HG03442 (cell line): ENCODE results near the gene BCL2.
A peak's percentile ranks its signal among the peaks of the same experiment; 100 is the strongest.
"Not testable (repeated sequence)": the region's sequence is repeated elsewhere in the genome, so short reads cannot be mapped to it uniquely, and the experiment has no call there.

Source experiments
- ATAC-seq: cut with Tn5 transposase; IDR thresholded peaks from one replicate; pipeline ENCODE4 v1.9.1; 2021; ENCODE audit warnings: mild to moderate bottlenecking, moderate library complexity; ENCODE audit not compliant: unreplicated experiment

BCL2 gene

DNA sequence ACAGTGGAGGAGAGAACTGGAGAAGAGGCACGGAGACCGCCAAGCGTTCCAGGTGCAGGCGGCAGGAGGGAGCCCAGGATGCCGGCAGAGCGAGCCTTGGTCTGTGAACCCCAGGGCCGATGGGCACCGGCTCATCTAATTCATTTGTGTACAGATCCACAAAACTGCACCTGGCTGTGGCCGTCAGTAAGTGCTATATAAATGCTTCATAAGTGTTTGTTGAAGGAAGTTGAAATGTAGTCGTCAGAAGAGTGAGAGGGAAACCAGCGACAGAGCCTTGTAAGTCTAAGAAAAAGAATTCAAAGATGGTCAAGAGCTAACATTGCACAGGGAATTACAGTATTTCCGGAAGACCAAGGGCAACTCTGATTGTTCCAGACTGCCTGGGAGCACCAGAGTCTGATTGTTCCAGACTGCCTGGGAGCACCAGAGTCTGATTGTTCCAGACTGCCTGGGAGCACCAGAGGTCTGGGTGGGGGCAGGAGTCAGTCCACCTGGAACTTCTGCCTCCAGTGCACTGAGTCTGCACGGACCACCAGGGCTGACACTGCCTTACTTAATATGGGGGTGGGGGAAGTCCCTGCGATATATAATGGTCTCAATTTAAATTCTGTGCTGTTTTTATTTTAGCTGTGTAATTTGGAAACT, 112.3 kb downstream of the BCL2 start:
- ATAC-seq, result peak; percentile 29

DNA sequence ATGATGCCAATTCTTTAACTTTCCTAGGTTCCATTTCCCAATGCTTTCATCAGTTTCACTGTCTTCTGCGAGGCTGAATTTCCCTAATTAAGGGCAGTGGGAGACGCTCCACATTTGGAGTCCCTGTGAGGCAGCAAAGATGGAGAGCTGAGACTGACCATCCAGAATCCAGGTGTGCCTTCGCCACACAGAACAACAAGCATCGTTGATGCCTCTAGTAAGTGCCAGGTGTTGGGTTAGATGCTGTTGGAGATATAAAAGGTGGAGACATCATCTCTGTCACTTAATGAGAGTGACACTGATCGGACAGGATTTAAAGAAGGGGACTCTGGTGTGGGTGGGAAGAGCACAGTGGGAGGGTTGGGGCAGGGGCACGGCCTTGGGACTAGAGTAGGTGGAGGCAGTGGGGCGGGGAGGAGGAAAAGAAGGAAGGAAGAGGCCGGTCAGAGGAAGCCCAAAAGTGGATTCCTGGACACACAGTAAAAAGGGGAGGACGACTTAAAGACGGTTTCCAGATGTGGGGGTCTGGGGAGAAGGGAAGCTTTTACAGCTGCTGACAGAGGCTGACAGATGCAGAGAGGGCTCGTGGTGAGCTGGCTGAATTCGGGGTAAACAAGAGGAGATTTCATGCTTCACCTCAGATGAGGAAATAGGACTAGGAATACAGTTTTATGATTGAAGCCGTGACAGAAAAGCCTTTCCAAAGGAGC, 113.0 kb downstream of the BCL2 start:
- ATAC-seq, result no peak

DNA sequence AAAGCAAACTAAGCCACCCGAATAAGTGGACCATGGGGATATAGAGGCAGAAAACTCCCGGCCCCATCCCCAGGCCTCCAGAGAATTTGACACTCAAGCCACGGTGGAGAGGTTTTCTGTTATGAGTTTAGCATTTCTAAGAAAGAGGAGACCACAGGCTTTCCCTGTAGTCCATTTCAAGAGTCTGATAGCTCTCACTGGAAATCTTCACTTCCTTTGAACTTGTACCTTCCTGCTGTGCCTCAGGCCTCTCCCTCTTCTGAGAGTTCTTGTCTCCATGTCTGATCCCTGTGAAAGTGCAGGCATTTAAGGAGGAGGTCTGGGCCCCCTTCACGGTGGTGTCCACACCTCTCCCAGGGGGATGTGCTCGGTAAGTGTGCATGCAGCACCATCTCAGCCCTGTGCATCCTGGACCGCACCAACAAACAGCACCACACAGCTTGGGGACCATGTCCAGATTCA, 113.7 kb downstream of the BCL2 start:
- ATAC-seq, result no peak

DNA sequence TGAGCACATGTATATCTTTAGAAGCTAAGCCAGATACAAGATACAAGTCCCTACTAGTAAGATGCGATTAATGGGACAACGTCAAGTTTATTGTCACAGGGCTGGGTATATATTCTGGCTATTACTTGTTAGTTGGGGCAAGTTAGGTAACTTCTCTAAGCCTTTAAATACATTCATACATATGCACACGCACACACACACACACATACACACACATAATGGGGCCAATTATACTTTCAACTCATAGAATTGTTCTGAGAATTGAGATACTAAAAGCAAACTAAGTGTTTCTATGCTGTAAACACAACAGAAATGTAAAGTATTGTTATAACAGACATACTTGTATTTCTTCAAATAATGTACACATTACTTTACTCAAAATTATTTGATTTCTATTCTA, 116.1 kb downstream of the BCL2 start:
- ATAC-seq, result no peak

DNA sequence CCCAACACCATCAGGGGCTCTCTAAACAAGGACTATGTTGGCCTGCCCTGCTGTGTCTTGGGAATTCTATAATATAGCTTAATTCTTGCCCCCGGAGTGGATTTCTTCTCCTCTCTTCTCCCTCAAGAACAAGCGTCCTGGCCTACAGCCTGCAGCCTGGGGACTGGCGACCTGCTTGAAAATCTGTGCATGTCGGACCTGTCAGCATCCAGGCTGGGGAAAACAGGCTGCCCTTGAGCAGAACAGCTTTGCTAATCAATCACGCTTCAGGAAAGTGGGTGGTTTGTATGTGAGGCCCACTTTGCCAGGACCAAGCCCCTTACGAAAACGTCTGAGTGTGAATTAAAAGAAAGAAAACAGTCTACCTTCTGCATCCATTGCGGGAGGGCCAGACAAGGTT, 116.7 kb downstream of the BCL2 start:
- ATAC-seq, result no peak

DNA sequence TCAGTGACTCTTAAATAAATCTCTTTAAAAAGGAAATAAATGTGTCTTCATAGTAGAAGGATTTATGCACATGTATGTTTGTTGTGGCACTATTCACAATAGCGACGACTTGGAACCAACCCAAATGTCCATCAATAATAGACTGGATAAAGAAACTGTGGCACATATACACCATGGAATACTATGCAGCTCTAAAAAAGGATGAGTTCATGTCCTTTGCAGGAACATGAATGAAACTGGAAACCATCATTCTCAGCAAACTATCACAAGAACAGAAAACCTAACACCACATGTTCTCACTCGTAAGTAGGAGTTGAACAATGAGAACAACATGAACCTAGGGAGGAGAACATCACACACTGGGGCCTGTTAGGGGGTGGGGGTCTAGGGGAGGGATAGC, 118.1 kb downstream of the BCL2 start:
- ATAC-seq, result not testable (repeated sequence)

DNA sequence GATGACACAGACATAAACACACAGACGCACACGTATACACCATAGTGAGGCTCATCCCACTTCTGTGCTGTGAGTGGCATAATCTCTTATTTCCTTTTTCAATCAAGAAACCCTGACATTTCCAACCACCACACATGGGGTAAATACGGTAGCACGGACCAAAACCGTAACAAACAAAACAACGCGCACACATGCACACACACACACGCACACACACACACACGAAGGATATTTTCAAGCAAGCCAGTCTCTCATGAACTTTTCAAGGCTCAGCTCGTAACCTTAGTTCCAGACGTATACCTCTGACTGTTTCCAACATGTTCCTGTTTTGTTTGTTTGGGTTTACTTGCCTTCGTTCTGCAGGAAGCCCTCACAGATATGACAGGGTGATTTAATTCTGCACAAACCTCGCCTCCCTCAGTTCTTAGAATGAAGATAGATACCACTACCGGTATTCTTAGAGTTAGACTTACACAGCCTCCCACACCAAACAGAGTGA, 119.8 kb downstream of the BCL2 start:
- peak; percentile 49 for ATAC-seq

DNA sequence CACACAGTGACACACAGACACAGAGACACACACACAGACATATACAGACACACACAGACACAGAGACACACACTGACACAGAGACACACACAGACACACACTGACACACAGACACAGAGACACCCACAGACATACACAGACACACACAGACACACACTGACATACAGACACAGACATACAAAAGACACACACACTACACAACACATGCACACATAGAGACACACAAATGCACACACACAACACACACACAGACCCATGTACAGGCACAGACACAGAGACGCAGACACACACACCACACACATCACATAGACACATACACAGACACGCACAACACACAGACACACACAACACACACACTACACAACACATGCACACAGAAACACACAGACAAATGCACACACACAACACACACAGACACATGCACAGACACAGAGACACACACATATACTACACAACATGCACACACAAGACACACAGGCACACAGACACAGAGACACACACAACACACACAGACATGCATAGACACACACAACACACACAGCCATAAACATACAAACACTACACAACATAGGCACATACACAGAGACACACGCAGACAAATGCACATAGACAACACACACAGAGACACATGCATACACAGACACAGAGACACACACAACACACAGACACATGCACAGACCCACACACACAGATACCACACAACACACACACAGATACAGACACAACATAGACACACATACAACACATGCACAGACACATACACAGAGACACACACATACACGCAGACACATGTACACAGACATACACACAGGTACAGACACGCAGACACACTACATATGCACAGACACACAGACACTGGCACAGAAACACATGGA, 120.5 kb downstream of the BCL2 start:
- no peak for ATAC-seq

DNA sequence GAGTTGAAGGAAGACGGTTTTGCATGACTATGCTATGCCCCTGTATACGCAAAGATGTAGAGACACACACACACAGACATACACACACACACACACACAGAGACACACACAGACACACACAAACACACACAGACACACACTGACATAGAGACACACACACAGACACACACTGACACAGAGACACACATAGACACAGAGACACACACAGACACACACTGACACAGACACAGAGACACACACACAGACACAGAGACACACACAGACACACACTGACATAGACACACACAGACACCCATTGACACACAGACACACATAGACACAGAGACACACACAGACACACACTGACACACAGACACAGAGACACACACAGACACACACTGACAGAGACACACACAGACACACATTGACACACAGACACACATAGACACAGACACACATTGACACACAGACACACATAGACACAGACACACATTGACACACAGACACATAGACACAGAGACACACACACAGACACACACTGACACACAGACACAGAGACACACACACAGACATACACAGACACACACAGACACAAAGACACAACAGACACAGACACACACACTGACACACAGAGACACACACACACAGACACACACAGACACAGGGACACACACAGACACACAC, 121.3 kb downstream of the BCL2 start:
- no peak for ATAC-seq

DNA sequence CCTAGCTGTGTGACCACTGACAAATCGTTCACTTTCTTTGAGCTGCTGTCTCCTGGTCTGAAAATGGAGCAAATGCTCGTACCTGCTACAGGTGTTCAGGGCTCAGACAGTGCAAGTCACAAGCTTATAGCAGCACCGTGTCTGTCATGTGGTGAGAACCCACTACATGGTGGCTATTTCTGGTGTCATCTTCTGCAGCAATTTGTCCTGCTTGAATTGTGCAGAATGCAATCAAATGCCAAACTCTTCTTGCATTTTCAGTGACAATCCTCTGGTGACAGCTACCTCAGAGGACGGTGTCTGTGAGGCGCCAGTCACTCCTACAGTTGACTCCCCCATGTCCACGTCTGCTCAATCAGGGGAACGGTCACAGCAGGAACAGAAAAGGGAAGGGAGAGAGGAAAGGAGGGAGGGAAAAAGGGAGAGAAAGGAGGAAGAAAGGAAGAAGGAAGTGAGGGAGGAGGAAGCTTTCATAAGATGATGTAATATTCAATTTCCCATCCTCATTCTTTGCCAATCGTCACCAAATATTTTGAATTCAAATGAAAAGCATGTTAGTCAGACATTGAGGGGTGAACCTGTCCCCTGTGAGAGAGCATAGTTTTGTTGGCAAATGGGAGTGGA, 122.2 kb downstream of the BCL2 start:
- ATAC-seq, result no peak

DNA sequence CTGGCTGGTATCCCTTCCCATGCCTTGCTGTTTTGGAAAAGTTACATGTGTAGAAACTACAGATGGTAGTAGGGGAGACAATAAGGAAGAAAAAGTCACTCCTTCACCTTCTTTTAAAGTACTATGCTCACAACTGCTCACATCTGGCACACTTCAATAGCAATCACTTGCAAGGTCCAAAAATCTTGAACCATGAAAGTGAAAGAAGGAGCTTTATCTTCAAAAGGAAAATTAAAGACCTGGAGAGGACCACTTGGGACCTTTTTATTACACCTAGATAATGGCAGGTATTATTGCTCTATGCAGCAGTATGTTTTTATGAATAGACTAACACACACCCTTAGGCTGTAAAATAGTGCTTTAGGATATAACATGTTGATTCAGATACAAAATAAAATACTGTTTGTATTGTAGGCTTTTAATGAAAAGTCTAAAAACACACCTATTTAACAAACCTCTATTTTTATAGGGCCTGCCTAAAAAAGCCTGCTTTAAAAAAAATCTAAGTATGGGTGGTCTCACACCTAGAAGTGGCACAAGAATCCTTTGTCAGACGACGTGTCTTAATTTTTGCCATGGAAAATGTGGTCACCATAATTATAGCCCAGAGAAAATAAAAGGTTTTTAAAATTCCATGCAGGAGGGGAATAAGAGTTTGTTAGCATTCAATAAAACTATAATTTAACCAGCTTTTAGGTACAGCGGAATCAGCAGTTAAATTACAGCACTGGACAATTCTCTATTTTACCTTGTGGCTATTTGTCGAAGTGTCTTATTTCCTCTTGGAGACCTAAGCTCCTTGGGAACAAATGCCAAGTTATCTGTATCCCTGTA, 124.0 kb downstream of the BCL2 start:
- ATAC-seq, result no peak

DNA sequence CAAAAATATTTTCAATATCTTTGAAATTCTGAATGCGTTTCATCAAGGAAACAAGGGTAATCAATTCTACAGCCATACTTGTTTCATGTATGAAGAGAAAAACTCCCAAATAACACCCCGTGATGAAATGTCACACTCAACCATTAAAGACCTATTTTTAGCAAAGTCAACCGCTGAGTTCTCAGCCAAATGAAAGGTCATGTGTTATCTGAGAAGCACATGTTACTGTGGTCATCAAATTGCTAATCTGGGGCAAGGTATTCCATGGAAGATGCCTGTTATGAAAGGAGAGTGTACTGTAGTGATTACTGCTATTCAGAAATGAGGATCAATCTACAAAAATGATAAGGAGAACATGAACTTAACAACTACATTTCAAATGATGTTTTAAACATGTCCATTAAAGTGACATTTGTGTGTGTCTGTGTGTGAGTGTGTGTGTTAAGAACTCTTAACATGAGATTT, 126.7 kb downstream of the BCL2 start:
- ATAC-seq, result peak; percentile 55

DNA sequence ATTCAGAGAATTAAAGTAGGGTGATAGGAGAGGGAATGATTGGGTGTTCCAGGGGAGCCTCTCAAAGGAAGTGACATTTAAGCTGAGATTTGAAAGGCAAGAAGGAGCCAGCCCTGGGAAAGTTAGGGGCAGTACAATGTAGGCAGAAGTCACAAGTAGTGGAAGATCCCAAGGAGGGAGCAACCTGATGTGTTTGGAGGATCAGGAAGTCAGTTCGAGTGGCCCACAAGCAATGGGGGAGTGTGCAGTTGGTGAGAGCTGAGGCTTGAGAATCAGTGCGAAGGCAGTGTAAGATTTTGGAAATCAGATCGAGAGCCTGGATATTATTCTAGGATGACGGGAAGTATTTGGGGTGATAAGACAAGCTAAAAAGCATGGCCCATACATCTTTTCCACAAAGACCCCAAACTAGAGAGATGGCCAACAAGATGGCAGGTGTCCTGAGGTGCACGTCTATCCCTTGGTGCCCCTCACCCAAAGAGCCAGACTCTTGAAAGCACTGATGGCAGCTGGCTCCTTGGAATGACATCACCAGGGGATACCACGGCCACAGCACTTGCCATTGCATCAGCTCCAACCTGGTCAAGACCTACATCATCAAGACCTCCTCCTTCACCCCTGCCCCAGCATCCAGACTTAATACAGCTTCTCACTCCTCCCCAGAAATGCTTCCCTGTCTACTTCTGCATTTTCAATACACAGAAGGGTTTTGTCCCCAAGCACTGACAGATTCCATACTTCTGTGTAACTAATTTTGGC, 127.3 kb downstream of the BCL2 start:
- ATAC-seq, result peak; percentile 21

DNA sequence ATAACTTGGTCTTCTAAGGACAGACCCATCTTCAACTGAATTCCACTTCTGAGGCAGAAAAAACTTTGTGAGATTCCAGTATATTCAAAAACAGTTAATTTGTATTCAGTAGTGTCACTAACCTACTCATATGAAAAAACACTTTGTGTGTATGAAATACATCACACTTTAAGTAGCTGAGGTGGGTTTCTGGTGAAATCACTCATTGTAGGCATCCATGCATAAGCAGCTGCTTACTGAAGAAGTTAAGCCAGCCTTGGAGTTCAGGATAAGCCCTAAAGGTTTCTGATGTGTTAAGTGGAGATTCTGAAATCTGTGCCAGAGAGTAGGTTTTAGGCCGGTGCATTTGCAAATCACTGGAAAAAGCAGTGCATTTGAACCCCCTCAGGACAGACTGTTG, 128.2 kb downstream of the BCL2 start:
- ATAC-seq, result no peak

DNA sequence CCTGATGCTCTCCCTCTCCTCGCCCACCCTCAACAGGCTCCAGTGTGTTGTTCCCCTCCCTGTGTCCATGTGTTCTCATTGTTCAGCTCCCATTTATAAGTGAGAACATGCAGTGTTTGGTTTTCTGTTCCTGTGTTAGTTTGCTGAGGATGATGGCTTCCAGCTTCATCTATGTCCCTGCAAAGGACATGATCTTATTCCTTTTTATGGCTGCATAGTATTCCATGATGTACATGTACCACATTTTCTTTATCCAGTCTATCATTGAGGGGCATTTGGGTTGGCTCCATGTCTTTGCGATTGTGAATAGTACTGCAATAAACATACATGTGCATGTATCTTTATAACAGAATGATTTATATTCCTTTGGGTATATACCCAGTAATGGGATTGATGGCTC, 128.7 kb downstream of the BCL2 start:
- not testable (repeated sequence) for ATAC-seq

DNA sequence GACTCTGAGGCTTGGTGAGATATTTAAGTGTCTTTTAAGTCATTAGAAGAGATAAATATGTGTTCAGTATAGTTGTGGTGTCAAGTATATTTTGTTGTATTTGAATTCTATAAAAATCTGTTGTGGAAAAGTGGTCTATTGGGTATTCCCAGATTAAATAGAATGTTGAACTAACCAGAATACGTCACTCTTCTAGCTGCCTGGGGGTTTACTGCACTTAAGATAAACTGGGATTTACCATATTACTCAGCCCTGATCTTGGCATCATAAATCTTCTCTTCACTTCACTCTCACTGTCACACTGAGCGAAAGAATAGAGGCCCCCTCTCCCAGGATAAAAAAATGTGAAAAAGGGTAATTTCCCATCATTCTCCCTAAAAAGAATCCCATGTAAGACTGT, 129.8 kb downstream of the BCL2 start:
- no peak for ATAC-seq

DNA sequence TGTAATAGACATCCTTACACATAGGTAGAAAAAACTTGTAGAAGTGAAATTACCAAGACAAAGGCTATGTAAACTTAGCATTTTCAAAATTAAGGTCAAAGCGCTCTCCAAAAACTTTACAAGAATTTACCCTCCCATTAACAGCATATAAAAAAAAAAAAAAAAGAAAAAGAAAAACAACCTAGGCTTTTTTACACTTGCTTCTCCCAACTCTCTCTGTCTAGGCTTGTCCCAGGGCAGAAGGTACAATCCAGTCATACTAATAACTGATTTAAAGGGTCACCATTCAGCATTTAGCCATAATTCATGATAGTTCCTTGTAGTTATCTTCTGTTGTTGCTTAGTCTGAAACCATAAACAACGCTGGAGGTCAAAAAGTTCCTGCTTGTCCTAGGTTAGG, 130.5 kb downstream of the BCL2 start:
- ATAC-seq, result no peak

DNA sequence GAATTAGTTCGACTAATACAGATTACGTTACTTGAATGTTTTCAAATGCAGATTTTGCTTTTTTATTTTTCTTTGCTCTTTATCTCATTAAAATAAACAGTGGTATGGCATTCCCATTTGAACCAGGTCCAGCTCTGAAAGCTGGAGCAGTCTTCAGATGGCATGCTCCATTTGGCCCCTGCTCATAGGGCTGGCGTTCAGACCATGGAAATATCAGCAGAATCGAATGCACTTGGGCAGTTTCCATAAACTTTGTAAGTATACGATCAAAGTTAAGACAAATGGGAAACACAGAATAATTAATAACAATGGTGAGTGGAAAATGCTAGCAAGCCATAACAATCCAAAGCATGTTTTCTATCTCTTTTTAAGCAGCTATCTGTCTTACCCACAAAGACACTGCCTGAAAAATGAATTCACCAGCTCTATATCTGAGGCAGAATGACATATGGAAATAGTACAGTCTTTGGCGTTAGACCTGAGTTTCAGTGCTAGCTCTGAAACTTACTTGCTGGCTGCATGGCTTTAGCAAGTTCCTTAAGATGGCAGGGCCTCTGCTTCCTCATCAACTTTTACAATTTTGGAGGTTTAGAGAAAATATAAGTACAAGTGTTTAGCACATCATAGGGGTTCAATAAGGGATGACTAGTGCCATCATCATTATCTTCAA, 131.6 kb downstream of the BCL2 start:
- no peak for ATAC-seq
